Stimulated activated CD4-positive, alpha-beta T cell treated with anti-CD3 and anti-CD28 coated beads, TNF-alpha, amount 100 ng/mL, for 4 hours (primary cell): ENCODE measurements around the gene TFB1M.

ENCODE experiments used
- DNase-seq, 3 experiments: peaks; one replicate each; pipeline ENCODE4 v3.0.0-alpha.2; 2020; ENCODE audit warnings: low read depth in 3 of 3

Gene TFB1M

DNA sequence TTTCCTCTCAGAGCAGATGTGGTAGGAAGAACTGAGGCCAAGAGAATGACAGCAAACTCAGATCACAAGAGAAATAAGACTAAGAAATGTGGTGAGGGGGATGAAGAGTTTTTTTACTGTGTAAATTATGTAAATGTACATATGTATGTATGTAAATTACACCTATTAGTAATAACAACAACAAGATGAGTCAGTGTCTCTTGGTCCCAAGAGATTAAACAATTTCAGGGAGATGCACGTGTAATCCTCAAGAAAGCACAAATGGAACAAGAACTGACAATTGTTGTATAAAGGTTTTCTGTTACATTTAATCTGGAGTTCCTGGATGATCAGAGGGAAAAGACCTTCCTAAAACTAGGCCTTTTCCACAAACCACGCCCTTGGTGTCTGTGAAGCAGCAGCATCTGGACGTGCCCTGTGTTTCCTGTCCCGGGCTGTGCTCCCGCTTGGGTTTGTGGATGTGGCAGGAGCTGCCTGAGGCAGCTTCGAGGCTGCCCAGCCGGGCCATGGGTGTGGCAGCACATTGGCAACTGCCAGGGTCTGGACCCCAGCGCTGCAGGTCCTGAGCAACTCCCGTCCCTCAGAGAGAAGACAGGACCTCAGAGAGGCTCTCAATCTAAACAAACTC lies 49.5 kb downstream of the TFB1M start:
- no peak for DNase-seq

DNA sequence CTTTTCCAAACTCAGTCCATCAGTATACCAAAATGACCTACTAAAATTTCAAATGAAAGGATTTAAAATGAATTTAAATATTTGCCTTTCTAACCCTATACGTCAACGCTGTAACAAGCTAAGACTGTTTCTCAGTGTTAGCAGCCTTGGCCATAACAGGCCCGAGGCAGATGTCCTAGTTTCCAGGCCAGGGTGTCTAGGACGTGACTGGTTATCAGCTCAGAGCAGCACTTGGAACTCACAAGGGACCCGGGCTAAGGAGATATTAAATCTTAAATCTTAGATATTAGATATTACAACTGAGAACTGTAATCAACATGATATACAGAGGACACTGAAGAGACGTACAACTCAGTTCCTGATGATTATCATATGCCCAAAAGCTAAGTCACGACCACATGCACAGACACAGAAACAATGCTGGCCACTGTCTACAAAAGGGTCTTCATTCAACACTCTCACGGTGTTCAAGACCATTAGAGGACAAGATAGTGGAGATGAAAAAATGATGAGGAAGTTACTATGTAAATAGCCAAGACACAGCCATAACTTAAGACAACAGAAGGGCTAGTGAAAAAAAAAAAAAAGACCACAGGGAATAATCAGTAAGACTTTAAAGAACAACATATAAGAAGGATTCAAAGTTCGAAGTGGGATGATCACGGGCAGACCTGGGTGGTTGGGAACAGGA lies 50.8 kb downstream of the TFB1M start, which contains the start of gene CLDN20:
Gene CLDN20 (plus strand): TSS at position 641 of the 691 bp plus-strand sequence. CDS start 11,707 bp downstream, outside the sequence.
- DNase-seq, result no peak

DNA sequence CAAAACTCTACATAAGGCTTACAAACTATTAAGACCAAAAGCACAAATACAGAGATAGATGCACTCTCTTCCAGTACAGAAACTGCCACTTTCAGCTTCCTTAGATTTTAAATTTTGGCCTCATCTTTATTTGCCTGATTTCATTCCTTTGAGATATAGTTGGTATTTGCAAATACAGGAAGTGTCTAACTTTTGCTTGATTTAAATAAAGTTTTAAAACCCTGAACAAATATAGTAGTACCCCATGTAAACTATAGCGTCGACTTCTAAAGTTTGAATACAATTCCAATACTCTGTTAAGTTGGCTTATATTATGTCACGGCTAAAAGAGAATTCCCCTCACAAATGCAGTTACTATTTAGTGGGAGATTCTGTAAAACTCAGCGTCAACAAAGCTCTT lies 51.6 kb downstream of the TFB1M start:
- no peak for DNase-seq

DNA sequence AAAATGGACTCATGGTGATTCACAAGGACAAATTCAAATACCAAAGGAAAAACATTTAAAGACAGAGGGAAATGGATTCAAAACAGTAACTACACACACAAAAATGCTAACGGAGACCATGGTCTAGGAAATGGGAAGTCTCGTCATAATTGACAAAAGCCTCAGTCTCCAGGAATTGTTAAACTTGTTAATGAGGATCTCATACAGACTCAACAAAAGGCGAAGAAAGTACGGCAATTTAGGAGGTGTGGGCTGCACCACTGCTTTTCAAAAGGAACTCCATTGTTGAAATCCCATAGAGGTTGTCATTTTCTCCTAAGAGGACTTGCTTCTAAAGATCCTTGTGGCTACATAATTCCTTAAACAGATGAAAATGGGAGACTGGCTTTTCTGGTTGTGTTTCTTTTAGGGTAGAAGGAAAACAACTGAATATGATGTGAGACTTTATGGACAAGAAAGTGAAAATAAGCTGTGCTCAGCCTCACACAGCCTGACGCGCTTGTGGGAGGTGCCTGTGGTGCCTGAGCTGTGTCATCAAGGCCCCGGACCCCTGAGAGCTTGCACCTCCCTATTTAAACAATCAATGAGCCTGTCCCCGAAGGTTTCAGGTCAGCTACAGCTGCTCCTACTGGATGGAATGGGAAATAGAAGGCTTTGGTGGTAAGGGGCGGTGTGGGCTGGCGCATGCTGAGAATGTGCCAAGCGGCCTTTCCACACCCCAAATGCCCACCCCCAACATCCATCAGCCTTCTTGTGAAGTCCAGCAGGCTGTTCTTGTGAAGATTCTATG lies 53.0 kb downstream of the TFB1M start:
- DNase-seq, result no peak

DNA sequence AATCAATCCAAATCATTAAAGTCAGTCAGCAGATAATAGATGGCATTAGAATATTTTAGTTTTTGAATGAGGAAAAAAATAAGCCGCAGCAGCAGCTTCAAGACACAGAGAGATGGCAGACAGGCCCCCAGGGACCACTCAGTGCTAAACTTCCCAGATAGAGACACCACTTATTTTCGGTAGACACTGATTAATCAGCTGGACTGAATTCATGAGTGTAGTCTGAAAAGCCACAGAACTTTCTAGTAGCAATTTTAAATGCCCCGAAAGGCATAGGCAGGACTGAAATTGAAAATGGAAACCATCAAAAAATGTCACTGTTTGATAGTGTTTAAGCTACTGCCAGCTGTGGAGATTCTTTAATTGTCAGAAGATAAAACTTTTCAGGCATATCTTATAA lies 53.6 kb downstream of the TFB1M start:
- no peak for DNase-seq

DNA sequence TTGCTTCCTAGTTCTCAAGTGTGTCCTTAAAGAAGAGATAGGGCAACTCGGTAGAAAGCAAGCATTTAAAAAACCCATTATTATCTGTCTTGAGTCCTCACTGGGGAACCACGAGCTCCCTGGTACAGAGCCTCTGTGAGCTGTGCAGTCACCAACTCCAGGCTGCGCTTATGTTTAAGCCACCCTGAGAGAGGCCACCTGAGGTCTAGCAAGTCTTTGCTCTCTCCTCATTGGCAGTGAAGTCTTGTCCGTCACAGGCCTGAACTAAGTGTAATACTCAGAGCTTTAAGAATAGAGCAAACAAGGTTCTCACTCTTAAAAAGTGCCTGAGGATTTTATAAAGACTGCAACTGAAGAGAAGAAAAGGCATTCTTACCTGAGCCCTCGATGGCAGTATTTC lies 54.4 kb downstream of the TFB1M start:
- no peak for DNase-seq

DNA sequence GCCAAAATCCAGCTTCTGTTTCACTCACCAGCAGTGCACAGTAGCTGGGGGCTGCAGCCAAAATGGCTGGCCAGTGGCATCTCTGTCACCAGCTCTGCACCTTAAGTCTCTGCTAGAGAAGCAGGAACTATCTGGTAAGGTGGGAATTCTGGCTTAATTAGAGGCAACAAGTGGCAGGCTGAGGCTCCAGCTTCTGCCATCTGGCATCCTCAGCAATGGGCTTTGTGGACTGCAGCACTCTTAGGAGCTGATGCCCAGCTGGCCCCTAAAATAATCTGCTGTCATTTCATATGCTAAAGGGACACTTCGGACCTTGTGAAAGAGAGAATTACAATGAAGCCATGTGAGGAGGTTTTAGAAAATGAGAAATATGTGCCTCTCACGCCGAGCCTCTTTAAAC lies 55.1 kb downstream of the TFB1M start:
- DNase-seq, result no peak

DNA sequence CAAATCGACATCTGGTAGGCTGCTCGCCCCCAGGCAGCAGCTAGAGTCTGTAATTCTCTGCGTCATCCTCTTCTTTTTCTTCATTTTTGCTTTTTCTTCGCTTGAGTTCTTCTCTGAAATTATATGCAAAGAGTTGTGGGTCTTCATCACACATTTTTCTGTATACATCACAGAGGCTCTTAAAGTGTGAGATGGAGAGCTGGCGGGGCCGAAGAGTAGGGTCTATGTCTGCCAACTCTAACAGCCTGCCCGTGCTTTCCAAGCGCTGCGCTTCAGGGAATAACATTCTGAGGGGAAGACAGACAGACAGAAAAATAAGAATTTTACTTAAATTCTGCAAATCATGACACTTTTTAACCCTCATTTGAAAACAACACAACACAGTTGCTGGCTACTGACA lies 56.5 kb downstream of the TFB1M start:
- no peak for DNase-seq

DNA sequence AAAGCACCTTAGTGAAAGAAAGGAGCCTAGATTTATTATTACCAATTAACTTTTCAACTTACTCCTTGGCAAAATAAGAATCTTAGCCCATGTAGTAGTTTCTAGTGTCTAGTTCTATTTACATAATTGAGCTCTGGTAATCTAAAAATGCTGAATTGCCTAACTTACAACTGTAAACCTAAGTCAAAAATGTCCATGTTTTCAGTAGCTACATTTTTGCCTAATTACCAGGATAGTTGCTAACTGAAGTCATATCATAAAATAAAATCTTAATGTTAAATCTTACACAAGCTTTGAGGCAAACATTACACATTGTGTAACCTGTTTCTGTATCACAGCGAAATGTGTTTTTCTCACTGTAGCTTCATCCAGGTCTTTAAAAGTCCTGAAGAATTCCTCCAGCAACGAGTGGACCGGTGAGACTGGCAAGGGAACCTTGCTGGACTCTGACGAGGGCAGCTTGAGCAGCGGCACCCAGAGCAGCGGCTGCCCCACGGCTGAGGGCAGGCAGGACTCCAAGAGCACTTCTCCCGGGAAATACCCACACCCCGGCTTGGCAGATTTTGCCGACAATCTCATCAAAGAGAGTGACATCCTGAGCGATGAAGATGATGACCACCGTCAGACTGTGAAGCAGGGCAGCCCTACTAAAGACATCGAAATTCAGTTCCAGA lies 58.0 kb downstream of the TFB1M start:
- DNase-seq, result no peak

DNA sequence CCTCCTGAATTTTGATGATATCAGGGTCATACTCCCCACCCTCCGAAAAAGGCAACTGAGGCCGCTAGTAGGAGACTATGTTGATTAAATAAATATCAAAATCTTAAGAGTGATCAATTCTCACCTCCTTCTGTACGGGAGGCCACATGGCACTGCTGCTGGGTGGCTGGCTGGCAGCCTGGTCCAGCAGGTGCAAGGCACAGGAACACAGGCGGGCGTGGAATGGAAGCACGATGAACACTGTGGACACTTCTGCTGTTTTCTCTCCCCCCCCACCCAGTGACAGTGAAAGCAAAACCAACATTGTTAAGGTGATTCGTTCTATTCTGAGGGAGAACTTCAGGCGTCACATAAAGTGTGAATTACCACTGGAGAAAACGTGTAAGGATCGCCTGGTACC lies 60.1 kb downstream of the TFB1M start:
- no peak for DNase-seq

DNA sequence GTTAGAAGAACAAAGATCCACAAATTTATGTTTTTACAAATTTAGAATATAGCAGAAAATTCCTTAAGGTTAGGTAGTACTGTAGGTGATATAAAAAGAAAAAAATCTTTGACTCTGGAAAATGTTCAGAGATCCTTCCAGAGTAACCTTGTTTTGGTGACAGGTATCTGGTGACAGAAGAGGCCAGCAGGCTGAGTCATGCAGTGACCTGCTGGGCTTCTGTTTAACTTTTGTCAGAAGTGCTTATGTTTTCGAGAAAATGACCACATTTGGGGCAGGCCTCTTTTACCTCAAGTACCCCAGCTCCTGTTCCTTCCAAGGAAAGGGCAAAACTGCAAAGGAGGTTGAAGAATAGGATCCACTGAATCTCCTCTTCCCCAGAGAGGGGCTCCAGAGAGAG lies 60.9 kb downstream of the TFB1M start:
- no peak for DNase-seq

DNA sequence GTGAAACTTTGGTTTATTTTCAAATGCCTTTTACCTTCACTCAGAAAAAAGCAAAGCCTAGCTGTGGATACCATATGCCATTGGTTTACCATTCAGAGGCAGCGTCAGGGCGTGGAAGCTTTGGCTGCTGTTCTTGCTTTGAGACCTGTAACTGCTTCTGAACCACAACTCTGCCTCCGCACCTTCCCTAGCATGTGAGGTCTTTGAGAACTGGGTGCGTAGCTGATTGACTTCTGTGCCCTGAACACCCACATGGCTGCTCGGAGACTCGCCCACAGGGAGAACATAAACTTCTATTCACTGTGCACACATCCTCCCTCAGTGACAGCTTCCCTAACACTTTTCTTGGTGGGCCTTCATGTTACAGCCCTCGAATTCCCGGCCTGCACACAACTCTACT lies 61.7 kb downstream of the TFB1M start:
- DNase-seq, result no peak

DNA sequence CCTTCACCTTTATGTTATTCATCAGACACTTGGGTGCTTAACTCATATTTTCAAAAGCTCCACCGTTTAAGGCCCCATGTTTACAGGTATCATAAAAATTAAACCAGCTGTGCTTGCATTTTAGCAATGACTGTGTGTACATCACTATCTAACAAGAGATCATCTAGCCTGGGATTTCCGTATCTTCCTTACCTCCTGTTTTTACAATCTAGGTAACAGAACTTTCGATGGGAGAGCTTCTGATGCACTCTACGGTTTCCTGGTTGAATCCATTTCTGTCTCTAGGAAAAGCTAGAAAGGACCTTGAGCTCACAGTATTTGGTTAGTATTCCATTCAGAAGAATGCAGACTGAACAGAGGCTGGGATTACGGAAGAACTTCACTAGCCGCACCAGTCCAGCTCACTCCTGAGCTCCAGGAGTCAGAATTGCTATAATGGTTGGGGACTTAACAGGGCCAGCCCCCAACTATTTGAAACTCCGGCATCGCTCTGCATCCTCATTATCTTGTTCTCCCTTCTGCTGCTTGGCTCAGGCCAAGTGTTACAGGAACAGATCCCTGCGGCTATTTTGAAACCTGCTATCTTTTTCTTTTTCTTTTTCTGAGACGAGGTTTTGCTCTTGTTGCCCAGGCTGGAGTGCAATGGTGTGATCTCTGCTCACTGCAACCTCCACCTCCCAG lies 63.4 kb downstream of the TFB1M start:
- no peak for DNase-seq

DNA sequence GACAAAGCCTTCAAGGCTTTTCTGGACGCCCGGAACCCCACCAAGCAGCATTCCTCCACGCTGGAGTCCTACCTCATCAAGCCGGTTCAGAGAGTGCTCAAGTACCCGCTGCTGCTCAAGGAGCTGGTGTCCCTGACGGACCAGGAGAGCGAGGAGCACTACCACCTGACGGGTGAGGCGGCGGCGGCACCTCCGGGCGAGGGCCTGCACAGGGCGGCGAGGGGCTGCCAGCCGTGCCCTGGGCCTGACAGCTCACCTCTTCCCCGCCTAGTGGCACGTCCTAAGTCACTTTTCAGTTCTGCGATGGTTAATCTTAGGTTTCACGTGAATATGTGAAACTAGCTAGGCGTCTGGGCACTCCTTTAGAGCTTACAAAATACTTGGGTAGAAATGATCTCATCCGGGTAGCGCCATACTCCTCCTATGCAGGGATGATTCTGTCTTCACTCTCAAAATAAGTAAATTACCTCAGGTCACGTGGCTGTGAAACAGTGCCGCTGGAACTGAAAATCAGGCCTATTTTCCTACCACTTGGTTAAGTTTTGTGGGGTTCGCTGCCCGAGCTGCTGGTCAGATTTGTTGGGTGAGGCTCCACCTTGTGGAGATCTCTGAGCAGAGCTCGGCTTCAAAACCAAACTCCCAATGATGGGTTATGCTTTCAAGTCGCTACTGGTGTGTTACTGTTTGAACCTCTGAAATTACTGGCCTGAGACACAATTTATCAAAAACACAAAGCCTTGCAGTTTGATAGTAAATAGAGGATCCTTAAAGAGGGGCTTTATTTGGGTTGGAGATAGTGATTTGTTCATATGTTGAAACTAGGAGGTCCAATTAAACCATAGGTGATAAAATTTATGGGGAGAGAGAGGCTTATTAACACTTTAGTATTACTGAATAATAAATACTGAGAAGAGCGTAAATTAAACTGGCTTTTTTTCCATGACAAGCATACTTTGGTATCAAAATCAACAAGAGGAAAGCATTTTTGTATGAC lies 66.0 kb downstream of the TFB1M start:
- no peak for DNase-seq

DNA sequence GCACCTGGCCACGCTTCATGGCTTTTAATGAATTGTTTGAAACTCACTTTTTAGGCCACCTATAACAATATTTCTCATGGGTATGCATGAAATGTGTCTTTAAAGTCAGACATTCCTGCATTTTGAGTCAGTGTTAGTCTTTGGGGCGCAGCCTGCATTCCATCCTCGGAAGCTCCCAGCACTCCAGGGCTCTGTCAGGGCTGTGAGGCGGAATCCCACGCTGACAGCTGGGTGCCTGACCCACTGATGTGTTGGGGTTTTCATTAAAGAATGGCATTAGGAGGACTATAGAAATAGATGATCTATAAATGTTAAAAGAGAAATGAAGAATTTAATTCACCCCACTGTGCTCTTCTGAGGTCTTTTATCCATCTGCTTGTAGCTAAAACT lies 66.7 kb downstream of the TFB1M start:
- DNase-seq, result no peak

DNA sequence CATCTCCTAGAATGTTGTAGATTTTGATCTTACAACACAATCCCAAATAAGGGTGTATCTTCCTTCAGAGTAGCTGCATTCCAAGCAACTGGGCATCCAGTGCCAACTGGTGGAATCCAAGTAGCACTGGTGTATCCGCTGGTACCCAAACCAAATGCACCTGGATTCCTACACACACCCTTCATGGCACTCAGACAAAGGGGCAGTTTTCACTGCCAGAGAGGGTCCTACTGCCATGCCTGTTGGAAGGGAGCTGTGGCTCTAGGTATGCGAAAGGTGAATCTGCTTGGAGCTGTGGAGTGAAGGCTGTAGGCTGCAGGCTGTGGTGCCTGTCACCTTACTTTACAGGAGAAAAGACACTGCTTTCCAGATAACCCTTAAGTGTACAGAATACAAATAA lies 67.5 kb downstream of the TFB1M start:
- DNase-seq, result no peak

DNA sequence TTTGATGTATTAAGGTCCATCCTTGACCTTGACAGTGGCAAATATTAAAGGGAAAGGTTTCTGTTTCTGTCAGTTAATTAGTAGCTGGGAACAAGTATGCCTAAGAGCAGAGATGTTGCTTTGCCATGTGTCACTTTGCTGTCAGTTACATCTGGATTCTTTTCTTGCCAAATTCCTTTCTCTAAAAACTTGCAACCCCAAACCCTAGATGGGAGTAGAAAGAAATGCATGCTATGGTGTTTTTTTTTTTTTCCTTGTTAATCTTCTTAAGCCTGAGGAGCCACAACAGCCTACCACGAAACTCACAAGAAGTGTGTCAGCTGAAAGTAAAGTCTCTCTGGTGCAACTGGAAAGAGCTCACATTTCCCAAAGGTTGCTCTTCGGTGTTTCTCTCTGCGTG lies 68.5 kb downstream of the TFB1M start:
- DNase-seq, result no peak

DNA sequence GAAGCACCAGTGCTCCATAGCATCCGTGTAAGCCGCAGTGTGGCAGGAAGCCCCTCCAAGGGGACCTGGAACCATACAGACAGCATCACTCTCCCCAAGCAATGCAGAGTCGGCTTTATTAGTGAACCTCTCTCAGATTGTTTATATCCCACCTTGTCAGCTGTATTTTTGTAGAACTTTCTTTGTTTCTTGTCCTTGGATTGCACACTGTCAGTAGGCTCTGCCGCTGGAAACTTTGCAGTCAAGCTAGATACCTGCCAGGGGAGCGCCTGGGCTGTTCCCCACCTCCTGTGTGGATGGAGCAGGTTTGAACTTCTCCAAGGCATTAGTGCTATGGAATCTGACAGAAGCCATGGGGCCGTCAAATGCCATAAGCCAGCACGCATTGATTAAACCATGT lies 69.1 kb downstream of the TFB1M start:
- no peak for DNase-seq

DNA sequence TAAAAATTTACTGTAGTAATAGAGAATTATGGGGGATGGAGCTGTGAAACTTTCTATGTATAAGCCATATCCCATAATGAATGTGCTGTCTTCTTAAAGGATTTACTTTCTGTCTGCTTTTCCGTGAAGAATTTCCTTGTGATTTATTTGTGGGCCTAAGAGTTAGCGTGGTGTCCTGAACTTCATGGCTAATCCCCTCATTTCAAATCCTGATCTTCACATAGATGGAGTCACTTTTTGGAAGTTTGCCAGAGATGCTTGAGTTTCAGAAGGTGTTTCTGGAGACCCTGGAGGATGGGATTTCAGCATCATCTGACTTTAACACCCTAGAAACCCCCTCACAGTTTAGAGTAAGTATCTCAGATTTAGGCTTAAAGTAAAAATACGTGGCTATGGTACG lies 69.8 kb downstream of the TFB1M start:
- no peak for DNase-seq

DNA sequence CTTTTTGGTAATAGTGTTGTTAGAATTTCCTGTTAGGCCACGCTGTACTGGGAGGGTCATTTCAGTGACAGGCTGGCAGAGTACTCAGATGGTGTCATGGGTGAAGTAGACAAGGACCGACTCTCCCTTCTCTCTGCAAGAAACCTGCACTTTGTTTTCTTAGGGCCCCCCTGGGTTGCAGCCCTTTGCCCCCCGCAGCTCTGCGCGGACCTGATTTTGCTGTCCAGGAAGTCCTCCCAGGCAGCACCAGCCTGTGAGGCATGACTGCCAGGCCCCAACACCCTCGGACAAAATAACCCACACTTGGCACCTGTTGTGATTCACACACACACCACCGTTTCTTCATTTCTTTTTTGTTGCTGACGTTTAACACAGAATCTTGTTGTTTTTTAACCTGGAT lies 72.3 kb downstream of the TFB1M start:
- DNase-seq, result no peak
